ENCODE data around the gene MYO5B. TPM values are rescaled to one million over a fixed set of nuclear protein-coding genes. Genes with fewer than 3 reads are reported as not detected.

Gene MYO5B
- polyA plus RNA-seq, 1 donor (not counting 4 experiments of a cell fraction or from before 2014, with no cell fraction given): 6.8 TPM

GRCh38 chr18:49853011-49853410 lies 341.9 kb downstream of the MYO5B start:
- H3K4me2 ChIP-seq (ENCODE audit: control insufficient read depth, extremely low read depth, insufficient read depth, low read depth, low read length): no peak overlapping the region
- H3K9me3 ChIP-seq (ENCODE audit: control insufficient read depth, low read depth, low read length): no peaks in the 10 kb centered on the region
- DNase-seq (ENCODE audit: low read depth, low spot score) (no peak), FAIRE-seq (no peak)
- no peak overlapping the region for H3K9ac ChIP-seq (ENCODE audit: control insufficient read depth, extremely low read depth, insufficient read depth, low read length)
- no peak for TF ChIP-seq EZH2 (IDR thresholded peaks at IDR 0.05; ENCODE audit: low read length)
- TF ChIP-seq CTCF (optimal IDR thresholded peaks at IDR 0.05 in 1 of 3, IDR thresholded peaks at IDR 0.05 in 1 of 3, conservative IDR thresholded peaks at IDR 0.05 in 1 of 3; ENCODE audit: extremely low read depth in 1 of 3, insufficient read depth in 2 of 3, low read length in 3 of 3): no peak
- no peaks in the 10 kb centered on the region for H3K79me2 ChIP-seq (ENCODE audit: control insufficient read depth, insufficient read depth, low read length)
- peaks cover 28% of the 10 kb centered on the region for H3K4me1 ChIP-seq (ENCODE audit: control insufficient read depth, extremely low read depth, insufficient read depth, low read length)
- H4K20me1 ChIP-seq (ENCODE audit: control insufficient read depth, extremely low read depth, insufficient read depth, low read length): no peaks in the 10 kb centered on the region
- no peak overlapping the region for H3K4me3 ChIP-seq (ENCODE audit: control insufficient read depth in 2 of 3, extremely low read depth in 1 of 3, insufficient read depth in 2 of 3, low read depth in 1 of 3, low read length in 3 of 3)
- no peak overlapping the region for H3K27ac ChIP-seq (ENCODE audit: control insufficient read depth, insufficient read depth, low read length)
- dilution Hi-C loops (cut with MboI; ENCODE audit: extremely low pct_ligation_motif_present, low sequenced_read_pairs): no loop called here
- no peak overlapping the region for H2AFZ ChIP-seq (ENCODE audit: control insufficient read depth, low read length)
- H3K36me3 ChIP-seq (ENCODE audit: control insufficient read depth in 2 of 2, extremely low read depth in 1 of 2, insufficient read depth in 2 of 2, low read length in 2 of 2): no peaks in the 10 kb centered on the region
- no peaks in the 10 kb centered on the region for H3K27me3 ChIP-seq (ENCODE audit: control insufficient read depth, extremely low read depth, insufficient read depth, low read length)
- H3K9me1 ChIP-seq (ENCODE audit: control insufficient read depth, extremely low read depth, insufficient read depth, low read length): no peaks in the 10 kb centered on the region

- Histone ChIP-seq H3K4me1 (ENCODE audit: control insufficient read depth, extremely low read depth, insufficient read depth, low read length) (peaks cover 28% of the 10 kb centered on the region), H3K9me3 (ENCODE audit: control insufficient read depth, low read depth, low read length) (no peaks in the 10 kb centered on the region), H2AFZ (ENCODE audit: control insufficient read depth, low read length) (no peak overlapping the region), H3K4me2 (ENCODE audit: control insufficient read depth, extremely low read depth, insufficient read depth, low read depth, low read length) (no peak overlapping the region), H4K20me1 (ENCODE audit: control insufficient read depth, extremely low read depth, insufficient read depth, low read length) (no peaks in the 10 kb centered on the region), H3K27ac (ENCODE audit: control insufficient read depth, insufficient read depth, low read length) (no peak overlapping the region), H3K36me3 (ENCODE audit: control insufficient read depth in 2 of 2, extremely low read depth in 1 of 2, insufficient read depth in 2 of 2, low read length in 2 of 2) (no peaks in the 10 kb centered on the region), H3K4me3 (ENCODE audit: control insufficient read depth in 2 of 3, extremely low read depth in 1 of 3, insufficient read depth in 2 of 3, low read depth in 1 of 3, low read length in 3 of 3) (no peak overlapping the region), H3K9ac (ENCODE audit: control insufficient read depth, extremely low read depth, insufficient read depth, low read length) (no peak overlapping the region), H3K9me1 (ENCODE audit: control insufficient read depth, extremely low read depth, insufficient read depth, low read length) (no peaks in the 10 kb centered on the region), H3K27me3 (ENCODE audit: control insufficient read depth, extremely low read depth, insufficient read depth, low read length) (no peaks in the 10 kb centered on the region), H3K79me2 (ENCODE audit: control insufficient read depth, insufficient read depth, low read length) (no peaks in the 10 kb centered on the region)
- TF ChIP-seq CTCF (optimal IDR thresholded peaks at IDR 0.05 in 1 of 3, IDR thresholded peaks at IDR 0.05 in 1 of 3, conservative IDR thresholded peaks at IDR 0.05 in 1 of 3; ENCODE audit: extremely low read depth in 1 of 3, insufficient read depth in 2 of 3, low read length in 3 of 3) (no peak), EZH2 (IDR thresholded peaks at IDR 0.05; ENCODE audit: low read length) (no peak)
- DNase-seq (ENCODE audit: low read depth, low spot score): no peak
- no peak for FAIRE-seq
- dilution Hi-C loops (cut with MboI; ENCODE audit: extremely low pct_ligation_motif_present, low sequenced_read_pairs): no loop called here
These were observed 343.3 kb downstream of the MYO5B start for GRCh38 chr18:49851624-49852023.

Data from keratinocyte (primary cell).